Type B pancreatic cell (in vitro differentiated cells): ENCODE data around the gene STOM. TPM values are rescaled to one million over a fixed set of nuclear protein-coding genes. Genes with fewer than 3 reads are reported as not detected.
A peak's percentile ranks its signal among the peaks of the same experiment; 100 is the strongest.

Experiments used
- DNase-seq: peaks from one replicate; pipeline ENCODE4 v3.0.0; 2021; ENCODE audit warnings: mixed read lengths; ENCODE audit not compliant: unreplicated experiment; ENCODE audit errors: extremely low spot score
- H3K27ac Mint-ChIP-seq: 2 replicates; pipeline ENCODE4 v1.8.0; 2021; ENCODE audit warnings: mild to moderate bottlenecking, mixed read lengths
- H3K27me3 Mint-ChIP-seq: 2 replicates; pipeline ENCODE4 v1.8.0; 2021; ENCODE audit warnings: mixed read lengths
- H3K36me3 Mint-ChIP-seq: 2 replicates; pipeline ENCODE4 v1.8.0; 2021; ENCODE audit warnings: mixed read lengths
- H3K4me1 Mint-ChIP-seq: one replicate; pipeline ENCODE4 v1.8.0; 2021; ENCODE audit warnings: mixed read lengths; ENCODE audit not compliant: unreplicated experiment
- H3K4me3 Mint-ChIP-seq: 2 replicates; pipeline ENCODE4 v1.8.0; 2021; ENCODE audit warnings: mild to moderate bottlenecking, mixed read lengths
- H3K9me3 Mint-ChIP-seq: 2 replicates; pipeline ENCODE4 v1.8.0; 2021; ENCODE audit warnings: mixed read lengths
- CTCF ChIP-seq: fragments of 200-600 bp; sonication (generic); conservative IDR thresholded peaks from 2 replicates; pipeline ENCODE4 v1.5.0; 2021; ENCODE audit warnings: antibody characterized with exemption, mild to moderate bottlenecking
- total RNA-seq: library from RNA; stranded (reverse); gene quantifications from 2 replicates; pipeline ENCODE4 v1.2.1, GENCODE V29; 2021; ENCODE audit warnings: low replicate concordance

The STOM gene
- total RNA-seq, 1 donor from 2014 or later: 30.7 TPM

- no peaks in the 10 kb centered on the region for H3K4me1 Mint-ChIP-seq
- DNase-seq: no peak
- H3K9me3 Mint-ChIP-seq: no peaks in the 10 kb centered on the region
- no peak for TF ChIP-seq CTCF
- H3K27me3 Mint-ChIP-seq: no peaks in the 10 kb centered on the region
- H3K27ac Mint-ChIP-seq: no peak overlapping the region
- no peaks in the 10 kb centered on the region for H3K36me3 Mint-ChIP-seq
- no peak overlapping the region for H3K4me3 Mint-ChIP-seq
These were observed 29.2 kb downstream of the STOM start for GRCh38 chr9:121340676-121341392.

- H3K4me1 Mint-ChIP-seq: peaks cover 4% of the 10 kb centered on the region
- DNase-seq: no peak
- H3K27me3 Mint-ChIP-seq: no peaks in the 10 kb centered on the region
- TF ChIP-seq CTCF: no peak
- no peak overlapping the region for H3K4me3 Mint-ChIP-seq
- peaks cover 2% of the 10 kb centered on the region for H3K36me3 Mint-ChIP-seq
- no peak overlapping the region for H3K27ac Mint-ChIP-seq
- peaks cover 2% of the 10 kb centered on the region for H3K9me3 Mint-ChIP-seq
These were observed 30.6 kb downstream of the STOM start for GRCh38 chr9:121339437-121339836.

- TF ChIP-seq CTCF: no peak
- Mint-ChIP-seq H3K27ac (no peak overlapping the region), H3K36me3 (peaks cover 10% of the 10 kb centered on the region), H3K4me3 (no peak overlapping the region), H3K4me1 (peaks cover 7% of the 10 kb centered on the region), H3K27me3 (no peaks in the 10 kb centered on the region), H3K9me3 (peaks cover 4% of the 10 kb centered on the region)
- no peak for DNase-seq
These were observed 33.4 kb downstream of the STOM start for GRCh38 chr9:121336665-121337064.

GRCh38 chr9:121333950-121334773 lies 35.9 kb downstream of the STOM start:
- no peak for DNase-seq
- Mint-ChIP-seq H3K27ac (peak overlapping the region; percentile 80), H3K27me3 (no peaks in the 10 kb centered on the region), H3K4me1 (peaks cover 7% of the 10 kb centered on the region), H3K9me3 (peaks cover 4% of the 10 kb centered on the region), H3K4me3 (peak overlapping the region; percentile 56), H3K36me3 (peaks cover 16% of the 10 kb centered on the region)
- no peak for TF ChIP-seq CTCF

GRCh38 chr9:121331992-121332685 lies 37.9 kb downstream of the STOM start:
- no peak overlapping the region for H3K4me3 Mint-ChIP-seq
- peaks cover 7% of the 10 kb centered on the region for H3K4me1 Mint-ChIP-seq
- H3K36me3 Mint-ChIP-seq: peaks cover 19% of the 10 kb centered on the region

More at GRCh38 chr9:121331992-121332685, 37.9 kb downstream of the STOM start:
- Mint-ChIP-seq H3K27ac (peak overlapping the region; percentile 64), H3K9me3 (peaks cover 4% of the 10 kb centered on the region), H3K27me3 (no peaks in the 10 kb centered on the region)
- TF ChIP-seq CTCF: peak; percentile 32
- no peak for DNase-seq
